GM19452 (cell line): ENCODE measurements around the gene SMOC2.
"Not testable (repeated sequence)": the region's sequence is repeated elsewhere in the genome, so short reads cannot be mapped to it uniquely, and the experiment has no call there.

Experiments used
- ATAC-seq: cut with Tn5 transposase; IDR thresholded peaks from one replicate; pipeline ENCODE4 v1.9.1; 2021; ENCODE audit not compliant: unreplicated experiment

Gene SMOC2

DNA sequence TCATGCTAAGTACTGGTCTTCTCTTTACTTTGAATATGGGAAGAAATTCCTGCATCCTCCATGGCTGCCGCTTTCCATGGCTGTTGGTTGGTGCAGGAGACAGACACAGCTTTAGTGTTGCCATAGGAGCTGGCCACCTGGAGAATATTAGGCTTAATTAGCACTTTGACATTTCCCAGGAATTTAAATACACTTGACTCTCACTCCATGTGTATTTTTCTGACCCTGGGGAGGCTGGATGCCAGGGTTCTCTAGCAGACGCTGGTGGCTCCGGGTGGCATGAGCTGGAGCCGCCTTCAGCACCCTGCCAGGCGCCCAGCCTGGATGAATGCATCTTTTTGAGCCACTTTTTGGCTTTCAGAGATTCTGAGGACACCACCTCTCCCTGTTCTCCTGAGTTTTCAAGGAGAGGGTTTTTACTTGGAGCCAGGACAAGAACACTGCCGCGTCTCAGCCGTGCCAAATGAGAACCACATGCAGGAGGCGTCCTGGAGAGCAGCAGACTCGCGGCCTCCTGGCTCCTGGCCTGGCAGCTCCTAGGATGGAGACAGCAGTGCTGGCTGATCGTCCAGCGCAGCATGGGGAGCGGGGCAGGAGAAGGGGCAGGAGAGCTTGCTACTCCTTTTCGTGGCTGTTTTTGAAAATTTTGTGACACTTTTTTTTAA lies 258.8 kb downstream of the SMOC2 start:
- ATAC-seq: no peak

DNA sequence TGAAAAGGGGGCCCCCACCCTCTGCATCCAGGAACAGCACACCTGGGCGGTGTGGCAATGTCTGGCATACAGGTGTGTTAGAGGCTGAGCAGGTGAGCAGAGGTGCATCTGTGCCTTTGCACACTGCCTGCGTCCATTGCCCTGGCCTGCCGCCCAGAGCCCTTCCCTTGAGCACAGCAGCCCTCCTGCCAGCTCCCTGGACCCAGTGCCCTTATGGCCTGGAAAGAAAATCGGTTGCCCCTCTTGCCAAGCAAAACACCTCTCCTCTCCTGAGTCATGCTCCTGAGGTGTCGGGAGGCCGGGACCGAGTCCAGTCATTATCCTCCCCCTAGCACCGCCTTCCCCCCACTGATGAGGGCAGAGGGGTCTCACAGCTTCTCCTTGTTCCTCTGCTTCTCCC lies 259.9 kb downstream of the SMOC2 start:
- no peak for ATAC-seq

DNA sequence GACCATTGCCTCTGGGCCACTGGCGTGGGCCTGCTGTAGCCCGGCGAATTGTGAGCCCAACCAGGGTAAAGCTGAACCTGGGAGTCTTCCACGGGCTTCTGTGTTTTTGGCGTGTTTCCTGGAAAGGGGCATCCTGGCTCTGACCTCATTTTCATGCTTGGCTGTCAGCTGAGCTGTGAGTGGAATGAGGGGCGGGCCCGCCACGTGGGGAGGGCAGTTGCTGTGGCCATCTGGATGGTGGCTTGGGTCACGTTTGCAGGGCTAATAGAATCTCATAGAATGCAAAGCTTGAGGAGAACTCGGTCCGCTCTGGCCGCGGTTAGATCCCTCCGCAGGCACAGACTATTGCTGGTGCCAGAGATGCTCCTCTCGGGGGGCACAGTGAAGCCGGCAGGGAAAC lies 263.0 kb downstream of the SMOC2 start:
- ATAC-seq: no peak

- no peak for ATAC-seq
Observed at GRCh38 chr6:168704678-168705077, 263.7 kb downstream of the SMOC2 start.

DNA sequence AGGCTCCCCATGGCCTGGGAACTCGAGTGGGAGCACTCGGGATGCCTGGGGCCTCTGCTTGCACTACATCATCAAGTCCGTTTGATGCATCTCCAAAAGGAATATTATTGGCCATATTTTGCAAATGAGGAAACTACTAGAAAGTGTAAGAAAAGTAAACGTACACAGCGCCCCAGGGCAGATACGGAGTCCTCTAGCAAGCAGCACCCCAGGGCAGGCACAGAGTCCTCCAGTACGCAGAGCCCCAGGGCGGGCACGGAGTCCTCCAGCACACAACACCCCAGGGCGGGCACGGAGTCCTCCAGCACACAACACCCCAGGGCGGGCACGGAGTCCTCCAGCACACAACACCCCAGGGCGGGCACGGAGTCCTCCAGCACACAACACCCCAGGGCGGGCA lies 264.3 kb downstream of the SMOC2 start:
- ATAC-seq: not testable (repeated sequence)

- ATAC-seq: no peak
Observed at GRCh38 chr6:168706471-168707177, 265.6 kb downstream of the SMOC2 start.

DNA sequence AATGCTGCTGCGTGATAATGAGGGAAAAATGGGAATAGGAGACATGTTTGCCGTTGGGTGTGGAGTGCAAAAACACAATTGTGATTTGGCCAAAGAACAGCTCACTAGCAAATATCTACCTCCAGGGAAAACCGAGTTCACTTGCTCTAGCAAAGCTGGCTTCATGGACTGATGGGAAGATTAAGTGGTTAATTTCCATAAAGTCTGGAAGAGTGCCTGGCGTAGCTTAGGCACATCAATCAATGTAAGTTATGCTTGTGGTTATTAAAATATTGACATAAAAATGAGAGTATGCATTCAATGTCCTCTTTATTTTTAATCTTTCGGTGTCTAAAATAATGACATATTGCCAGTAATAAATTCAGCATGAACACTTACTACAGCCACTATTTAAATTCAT lies 267.5 kb downstream of the SMOC2 start:
- no peak for ATAC-seq

GRCh38 chr6:168708984-168709383 lies 268.0 kb downstream of the SMOC2 start:
- no peak for ATAC-seq

DNA sequence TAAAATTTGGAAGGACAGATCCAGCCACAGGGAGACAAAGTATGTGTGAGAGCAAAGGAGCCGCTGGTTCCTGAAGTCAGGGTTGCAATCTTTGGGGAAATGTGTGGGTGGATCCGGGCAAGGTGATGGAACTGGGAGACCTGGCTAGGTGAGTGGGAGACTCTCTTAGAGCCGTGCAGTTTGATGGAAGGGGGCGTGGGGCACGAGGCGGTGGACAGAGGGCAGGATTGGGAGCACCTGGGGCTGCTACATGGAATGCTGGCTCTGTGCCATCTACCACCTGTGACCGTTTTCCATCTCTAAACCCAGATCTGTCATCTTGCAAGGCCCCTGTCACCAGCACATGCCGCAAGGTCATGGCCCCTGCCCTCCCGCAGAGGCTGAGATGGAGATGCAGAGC lies 268.4 kb downstream of the SMOC2 start:
- no peak for ATAC-seq

- ATAC-seq: no peak
Observed at GRCh38 chr6:168709991-168710390, 269.0 kb downstream of the SMOC2 start.

GRCh38 chr6:168711049-168711640 lies 270.2 kb downstream of the SMOC2 start:
- ATAC-seq: no peak

GRCh38 chr6:168711666-168712300 lies 270.8 kb downstream of the SMOC2 start:
- ATAC-seq: no peak

- no peak for ATAC-seq
Observed at GRCh38 chr6:168712993-168713392, 272.0 kb downstream of the SMOC2 start.

DNA sequence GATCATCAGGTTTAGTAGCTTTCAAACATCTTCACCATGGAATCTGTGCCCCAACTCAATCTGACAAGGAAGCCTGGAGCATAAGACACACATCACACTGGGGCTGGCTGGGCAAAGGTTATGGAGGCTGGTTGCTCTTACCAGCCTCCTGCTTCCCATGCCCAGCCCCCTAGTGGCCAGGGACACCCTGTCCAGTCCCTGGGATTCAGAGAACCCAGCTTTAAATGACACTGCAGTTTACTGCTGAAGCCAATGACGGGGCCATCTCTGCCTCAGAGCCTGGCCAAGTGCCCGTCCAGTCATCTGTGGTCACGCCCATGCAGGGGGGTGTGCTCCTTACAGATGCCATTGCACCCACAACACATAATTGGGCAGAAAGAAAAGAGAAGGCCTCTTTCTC lies 272.9 kb downstream of the SMOC2 start:
- no peak for ATAC-seq

GRCh38 chr6:168714547-168715260 lies 273.7 kb downstream of the SMOC2 start:
- no peak for ATAC-seq

DNA sequence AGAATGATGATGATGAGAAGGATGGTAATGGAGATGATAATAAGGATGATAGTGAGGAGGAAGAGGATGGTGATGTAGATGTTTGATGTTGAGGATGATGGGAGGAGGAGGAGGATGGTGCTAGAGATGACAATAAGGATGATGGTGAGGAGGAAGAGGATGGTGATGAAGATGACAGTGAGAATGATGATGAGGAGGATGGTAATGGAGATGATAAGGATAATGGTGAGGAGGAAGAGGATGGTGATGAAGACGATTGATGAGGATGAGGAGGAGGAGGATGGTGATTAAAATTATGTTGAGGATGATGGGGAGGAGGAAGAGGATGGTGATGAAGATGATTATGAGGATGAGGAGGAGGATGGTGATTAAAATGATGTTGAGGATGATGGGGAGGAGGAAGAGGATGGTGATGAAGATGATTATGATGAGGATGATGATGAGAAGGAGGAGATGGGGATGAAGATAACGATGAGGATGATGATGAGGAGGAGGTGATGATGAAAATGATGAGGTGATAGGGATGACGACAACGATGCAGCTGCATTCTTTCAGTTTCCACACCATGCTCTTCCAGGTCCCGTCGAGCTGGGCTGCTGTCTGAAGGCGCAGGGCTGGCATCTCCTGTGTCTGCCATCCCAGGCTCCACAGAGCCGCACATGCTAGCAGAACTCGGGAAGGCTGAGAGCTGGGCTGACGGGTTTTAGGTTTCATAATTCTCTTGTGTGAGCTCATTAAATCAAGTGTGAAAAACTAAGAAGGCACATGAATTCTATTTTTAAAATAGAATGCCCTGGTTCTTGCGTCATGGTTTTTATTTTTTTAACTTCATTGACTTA lies 274.9 kb downstream of the SMOC2 start:
- no peak for ATAC-seq

DNA sequence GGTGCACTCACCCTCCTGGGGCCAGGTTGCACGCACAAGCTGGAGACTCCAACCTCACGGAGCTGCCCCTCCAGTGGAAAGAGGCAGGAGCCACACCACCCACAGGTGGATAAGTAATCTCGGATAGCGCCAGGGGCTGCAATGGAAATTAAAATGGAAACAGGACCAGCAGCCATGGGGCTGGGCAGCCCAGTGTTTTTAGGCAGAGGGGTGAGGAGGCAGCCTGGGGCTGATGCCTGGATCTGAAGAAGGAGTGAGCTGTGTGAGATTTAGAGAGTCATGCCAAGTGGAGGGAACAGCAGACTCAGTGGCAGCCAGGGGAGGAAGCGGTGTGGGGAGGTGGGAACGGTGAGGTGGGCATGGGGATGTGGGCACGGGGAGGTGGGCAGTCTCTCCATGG lies 275.6 kb downstream of the SMOC2 start:
- no peak for ATAC-seq

DNA sequence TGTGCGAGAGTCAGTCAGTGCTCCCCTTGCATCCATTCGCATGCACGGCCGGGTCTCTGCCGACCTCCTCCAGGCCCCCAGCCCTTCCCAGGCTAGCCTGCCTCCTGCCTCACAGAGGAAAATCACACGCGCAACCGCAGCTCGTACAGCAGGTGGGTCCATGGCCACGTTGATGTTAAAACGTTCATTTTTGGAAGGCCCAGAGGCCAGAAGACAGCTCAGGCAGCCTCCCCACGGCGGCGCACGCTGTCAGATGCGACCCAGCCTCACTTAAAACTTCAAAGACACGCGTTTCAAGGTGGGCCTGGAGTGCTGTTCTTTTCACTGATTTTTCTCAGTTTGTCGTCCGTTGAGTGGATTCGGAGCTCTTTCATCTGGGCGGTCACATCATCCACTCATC lies 276.5 kb downstream of the SMOC2 start:
- ATAC-seq: no peak
